NOMO-1 treated with DMSO at 0.1 percent for 48 hours (cell line): ENCODE data around the gene TLN1.

Source experiments
- DNase-seq: peaks from one replicate; lab custom pipeline; 2025; ENCODE audit not compliant: unreplicated experiment; lab: John Stamatoyannopoulos, UW

TLN1 gene, protein sequence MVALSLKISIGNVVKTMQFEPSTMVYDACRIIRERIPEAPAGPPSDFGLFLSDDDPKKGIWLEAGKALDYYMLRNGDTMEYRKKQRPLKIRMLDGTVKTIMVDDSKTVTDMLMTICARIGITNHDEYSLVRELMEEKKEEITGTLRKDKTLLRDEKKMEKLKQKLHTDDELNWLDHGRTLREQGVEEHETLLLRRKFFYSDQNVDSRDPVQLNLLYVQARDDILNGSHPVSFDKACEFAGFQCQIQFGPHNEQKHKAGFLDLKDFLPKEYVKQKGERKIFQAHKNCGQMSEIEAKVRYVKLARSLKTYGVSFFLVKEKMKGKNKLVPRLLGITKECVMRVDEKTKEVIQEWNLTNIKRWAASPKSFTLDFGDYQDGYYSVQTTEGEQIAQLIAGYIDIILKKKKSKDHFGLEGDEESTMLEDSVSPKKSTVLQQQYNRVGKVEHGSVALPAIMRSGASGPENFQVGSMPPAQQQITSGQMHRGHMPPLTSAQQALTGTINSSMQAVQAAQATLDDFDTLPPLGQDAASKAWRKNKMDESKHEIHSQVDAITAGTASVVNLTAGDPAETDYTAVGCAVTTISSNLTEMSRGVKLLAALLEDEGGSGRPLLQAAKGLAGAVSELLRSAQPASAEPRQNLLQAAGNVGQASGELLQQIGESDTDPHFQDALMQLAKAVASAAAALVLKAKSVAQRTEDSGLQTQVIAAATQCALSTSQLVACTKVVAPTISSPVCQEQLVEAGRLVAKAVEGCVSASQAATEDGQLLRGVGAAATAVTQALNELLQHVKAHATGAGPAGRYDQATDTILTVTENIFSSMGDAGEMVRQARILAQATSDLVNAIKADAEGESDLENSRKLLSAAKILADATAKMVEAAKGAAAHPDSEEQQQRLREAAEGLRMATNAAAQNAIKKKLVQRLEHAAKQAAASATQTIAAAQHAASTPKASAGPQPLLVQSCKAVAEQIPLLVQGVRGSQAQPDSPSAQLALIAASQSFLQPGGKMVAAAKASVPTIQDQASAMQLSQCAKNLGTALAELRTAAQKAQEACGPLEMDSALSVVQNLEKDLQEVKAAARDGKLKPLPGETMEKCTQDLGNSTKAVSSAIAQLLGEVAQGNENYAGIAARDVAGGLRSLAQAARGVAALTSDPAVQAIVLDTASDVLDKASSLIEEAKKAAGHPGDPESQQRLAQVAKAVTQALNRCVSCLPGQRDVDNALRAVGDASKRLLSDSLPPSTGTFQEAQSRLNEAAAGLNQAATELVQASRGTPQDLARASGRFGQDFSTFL (N-terminal part only)

DNA sequence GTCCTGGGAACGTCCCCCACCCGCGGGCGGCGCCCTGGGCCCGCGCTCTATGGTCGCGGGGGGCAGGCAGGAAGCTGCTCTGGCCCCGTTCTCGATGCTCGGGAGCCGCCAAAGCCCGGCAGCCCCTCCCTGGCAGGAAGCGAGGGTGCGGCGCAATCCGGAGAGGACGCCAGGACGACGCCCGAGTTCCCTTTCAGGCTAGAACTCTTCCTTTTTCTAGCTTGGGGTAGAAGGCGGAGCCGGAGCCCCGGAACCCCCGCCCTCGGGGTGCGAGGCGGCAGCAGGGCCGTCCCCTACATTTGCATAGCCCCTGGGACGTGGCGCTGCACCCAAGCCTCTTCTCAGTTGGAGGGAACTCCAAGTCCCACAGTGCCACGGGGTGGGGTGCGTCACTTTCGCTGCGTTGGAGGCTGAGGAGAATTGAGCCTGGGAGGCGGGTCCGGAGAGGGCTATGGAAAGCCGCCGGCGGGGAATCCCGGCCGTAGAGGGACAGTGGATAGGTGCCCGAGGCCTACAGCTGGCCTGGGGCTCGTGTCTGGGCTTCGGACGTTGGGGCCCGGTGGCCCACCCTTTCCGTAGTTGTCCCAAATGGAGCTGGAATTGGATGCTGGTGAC lies at the start of gene TLN1, which contains the start of gene CREB3:
TLN1 (minus strand) TSS at position 11 of the 615 bp plus-strand sequence. CDS start 6,501 bp downstream, outside the sequence.
CREB3 (plus strand) TSS at position 482 of the 615 bp plus-strand sequence; CDS start at position 589, 107 bp downstream.
- peak; percentile 100 for DNase-seq

DNA sequence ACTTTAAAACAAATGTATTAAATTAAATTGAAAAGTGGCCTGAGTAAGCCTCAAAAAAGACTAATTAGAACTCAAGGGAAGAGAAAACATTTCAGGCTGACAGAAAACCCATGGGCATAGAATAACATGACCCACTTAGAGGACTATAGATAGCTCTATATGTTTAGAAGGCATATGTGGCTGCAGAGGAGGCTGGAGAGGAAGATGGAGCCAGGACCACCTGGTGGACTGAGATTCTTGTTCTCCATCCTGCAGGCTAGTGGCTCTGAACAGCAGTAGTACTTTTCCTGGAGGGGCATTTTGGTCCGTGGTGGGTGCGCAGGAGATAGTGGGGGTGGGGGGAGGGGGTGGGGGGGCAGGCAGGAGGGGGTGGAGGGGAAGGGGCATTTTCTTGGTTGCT lies 49.1 kb upstream of the TLN1 start:
- DNase-seq, result no peak

DNA sequence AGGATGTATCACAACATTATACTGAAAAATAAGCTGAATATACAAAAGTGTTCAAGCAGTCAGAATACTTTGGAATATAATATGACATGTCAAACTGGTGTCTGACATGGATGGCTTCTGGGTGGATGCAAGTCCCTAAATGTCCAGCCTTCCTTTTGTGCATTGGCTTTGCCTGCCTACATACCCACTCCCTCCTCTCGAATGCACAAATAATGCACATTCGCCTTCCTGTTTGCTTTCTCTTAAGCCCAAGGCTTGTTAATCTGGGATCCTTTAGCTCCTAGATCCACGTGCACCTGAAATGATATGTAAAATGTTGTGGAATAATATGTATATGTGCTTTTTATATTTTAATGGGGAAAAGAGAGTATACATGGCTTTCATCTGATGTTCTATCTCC lies 46.5 kb upstream of the TLN1 start:
- no peak for DNase-seq

DNA sequence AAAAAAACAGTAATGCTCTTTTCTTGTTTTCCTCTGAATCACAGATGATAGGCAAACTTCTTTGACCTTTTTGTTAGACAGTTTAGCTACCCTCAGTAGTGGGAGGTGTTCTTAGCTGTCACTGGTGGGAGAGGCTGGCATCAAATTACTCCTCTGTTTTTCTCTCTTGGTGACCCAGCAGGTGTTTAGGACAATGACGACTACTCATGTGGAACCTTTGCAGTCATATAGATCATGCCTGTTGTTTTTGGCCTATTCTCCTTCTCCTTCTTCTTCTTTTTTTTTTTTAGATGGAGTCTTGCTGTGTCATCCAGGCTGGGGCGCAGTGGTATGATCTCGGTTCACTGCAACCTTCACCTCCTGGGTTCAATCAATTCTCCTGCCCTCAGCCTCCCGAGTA lies 44.0 kb upstream of the TLN1 start:
- DNase-seq, result no peak

DNA sequence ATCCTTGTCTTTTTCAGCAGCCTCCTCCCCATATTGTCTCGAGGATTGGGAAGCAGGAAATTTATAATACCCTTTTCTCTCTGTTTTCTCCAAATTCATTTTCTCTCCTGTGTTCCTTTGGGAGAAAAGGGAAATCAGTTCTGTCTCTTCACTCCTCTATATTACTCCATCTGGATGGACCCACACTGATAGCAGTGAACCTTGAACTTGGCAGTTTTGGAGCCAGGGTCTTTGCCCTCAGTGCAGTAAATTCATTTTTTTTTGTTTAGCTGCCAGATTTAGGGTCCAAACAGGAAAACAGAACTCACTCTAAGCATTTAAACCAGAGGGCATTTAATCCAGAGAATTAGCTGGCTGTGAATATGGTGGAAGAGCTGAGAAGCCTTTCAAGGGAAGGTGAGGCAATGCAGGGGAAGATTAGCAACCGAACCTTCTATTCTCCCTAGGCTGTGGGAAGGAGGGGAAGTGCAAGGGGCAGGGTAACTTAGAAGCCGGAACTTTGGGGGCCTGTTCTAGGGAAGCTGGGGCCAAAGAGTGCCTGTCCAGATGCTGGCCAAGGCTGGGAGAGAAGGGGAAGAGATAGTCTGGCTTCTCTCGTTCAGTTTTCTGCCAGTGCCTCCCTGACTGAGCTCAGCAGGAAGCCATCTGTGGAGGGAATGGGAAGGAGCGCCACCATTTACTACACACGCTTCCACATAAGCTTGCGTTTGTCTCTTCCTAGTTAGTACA lies 43.1 kb upstream of the TLN1 start:
- DNase-seq, result peak; percentile 75

DNA sequence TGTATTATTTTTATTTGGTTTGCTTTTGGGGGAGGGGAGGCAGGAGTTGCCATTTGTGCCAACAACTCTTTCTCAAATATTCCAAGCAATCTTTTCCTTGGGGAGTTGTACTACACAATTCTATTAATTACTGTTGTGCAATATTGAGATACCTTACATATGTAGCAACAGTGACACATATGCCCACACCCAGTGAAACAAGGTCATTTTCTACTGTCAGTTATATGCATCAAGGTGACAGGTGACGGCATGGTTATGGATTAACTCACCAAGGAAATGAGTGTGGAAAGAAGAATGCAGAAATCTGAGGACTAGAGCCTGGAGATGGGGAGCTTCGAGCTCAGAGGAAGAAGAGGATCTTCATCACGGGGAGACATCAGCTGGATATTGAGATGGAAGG lies 39.9 kb upstream of the TLN1 start:
- no peak for DNase-seq

DNA sequence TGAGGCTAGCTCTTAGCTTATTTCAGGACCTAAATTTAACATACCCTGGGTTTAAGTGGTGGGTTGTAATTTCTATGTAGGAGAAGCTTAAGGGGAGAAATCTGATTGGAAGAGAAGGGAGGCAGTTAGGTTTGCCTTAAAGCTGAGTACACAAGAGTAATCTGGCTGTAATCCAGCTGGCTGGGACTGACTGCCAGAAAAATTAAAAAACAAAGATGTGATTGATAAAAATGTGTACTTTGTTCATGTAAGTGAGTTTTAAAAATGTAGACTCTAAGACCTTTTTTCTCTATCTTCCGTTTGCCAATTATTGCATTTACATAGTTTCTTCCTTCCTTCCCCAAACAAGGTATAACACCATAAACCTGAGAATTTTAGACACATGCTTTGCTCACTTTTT lies 39.5 kb upstream of the TLN1 start:
- no peak for DNase-seq

DNA sequence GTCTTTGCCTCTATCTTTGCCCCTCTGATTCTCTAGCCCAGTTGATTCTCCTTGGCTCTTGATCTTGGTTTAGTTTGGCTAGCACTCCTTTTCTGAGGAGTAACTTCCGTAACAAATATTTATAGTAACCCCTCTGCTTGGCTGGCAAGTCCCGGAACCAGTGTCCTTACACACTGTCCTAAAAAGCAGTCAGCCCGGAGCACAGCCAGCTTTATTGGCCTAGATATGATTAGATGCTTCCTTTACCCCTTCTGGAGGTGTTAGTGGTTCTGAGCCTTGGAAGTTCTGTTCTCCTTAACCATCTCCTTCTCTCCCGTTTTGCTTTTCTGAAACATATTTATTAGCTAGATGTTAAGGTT lies 39.1 kb upstream of the TLN1 start:
- no peak for DNase-seq

DNA sequence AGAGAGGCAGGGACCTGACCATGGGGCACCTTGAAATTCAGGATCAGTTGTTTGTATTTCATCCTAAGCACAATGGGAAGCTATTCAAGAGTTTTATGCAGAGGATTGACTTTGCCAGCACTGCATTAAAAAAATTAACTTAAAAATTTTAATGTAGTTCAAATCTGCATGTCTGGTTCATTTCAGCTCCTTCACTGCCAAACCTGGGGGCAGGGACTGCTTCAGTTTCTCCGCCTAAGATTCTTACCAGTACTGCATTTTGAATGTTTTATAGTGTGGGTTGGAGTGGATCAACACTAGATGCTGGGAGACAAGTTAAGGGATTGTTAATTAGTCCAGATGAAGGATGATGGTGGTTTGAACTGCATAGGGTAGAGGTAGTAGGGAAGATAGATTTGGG lies 37.8 kb upstream of the TLN1 start:
- DNase-seq, result no peak

DNA sequence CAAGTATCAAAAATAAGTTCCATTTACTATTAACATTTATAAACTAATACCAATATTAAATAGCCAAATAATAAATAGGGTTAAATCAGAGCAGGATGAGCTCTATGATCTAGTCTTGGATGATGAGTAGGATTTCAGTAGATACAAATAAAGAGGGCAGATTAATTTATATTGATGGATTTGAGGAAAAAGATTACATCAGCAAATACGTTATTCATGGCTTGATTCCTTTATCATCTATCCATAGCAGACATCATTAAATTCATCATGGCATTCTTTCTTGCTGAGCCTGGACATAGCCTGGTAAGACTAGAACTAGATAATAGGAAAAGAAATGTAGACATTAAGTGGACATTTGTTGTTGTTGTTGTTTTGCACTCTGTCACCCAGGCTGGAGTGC lies 35.5 kb upstream of the TLN1 start:
- no peak for DNase-seq

DNA sequence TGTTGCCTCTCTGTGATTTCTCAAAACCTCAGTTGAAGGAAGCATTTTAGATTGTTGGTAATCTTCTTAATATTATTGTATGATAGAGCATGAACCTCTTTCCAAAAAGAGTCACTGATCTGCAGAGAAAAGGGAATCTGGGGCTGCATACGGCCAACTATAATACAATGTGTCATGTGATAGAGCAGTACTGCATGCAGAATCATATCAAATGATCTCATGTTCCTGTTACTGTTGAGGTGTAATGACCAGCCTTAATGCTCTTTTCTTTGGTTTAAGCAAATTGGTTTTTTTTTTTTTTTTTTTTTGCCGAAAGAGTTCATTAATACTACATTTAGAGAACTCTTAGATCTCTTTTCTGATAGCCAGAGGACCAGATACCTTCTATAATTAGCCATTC lies 35.0 kb upstream of the TLN1 start:
- DNase-seq, result no peak

DNA sequence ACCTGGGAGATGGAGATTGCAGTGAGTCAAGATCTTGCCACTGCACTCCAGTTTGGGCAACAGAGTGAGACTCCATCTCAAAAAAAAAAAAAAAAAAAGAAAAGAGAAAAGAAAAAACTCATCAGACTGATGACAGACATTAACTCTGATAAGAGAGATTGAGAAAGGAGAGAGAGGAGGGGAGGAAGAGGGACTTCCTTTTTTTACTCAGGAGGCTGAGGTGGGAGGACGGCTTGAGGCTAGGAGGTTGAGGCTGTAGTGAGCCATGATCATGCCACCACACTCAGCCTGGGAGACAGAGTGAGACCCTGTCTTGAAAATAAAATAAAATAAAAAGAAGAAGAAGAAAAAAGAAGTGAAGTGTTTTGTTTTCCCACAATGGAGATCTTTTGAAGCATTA lies 31.8 kb upstream of the TLN1 start:
- DNase-seq, result no peak

DNA sequence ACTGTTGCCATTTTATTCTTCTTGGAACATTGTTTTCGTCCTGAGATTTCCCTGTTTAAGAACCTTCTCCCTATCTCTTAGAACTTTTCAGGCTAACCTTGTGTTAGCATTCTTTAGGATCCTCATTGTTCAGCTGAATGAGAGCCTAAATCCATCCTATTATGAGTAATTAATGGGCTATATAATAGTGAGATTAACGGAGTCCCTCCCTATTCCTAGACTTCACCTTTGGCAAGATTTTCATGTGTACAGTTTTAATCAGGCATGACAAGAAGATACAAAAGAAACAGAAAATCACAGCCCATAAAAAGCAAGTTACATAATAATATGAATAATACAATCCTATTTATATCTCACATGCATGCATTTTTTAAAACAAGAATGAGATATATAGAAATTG lies 31.2 kb upstream of the TLN1 start:
- no peak for DNase-seq

DNA sequence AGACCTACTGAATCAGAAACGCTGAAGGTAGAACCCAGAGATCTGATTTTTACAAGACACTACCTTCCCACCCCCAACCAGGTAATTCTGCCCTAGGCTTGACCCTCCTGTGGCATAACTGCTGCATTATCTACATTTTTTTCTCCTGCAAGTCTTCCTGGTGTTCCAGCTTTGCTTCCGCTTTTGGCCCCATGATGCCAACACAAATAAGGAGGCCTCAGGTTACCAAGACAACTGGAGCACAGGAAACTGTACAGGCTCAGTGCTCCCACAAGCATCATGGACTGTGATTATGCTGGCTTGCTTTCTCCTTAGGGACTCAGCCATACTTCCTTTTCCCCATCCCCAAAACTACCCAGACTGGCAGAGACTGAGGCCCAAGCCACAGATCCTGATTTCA lies 28.7 kb upstream of the TLN1 start:
- DNase-seq, result no peak

DNA sequence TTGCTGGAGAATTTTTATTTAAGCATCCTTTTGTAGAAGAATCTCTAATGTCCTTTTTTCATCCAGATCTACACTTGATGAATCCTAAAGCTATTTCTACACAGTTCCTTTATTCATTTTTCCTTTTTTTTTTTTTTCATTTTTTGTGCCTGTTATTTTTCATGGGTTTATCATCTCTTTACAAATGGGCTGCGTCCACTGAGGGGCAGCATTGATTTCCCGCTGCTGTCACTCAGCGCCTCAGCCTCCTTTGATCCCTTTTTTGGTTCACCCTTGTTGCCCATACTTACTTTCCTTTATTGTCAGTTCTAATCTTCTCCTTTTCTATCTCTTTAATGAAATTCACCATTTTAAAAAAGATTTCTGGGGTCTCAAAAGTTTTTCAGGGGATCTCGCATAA lies 27.8 kb upstream of the TLN1 start:
- no peak for DNase-seq

DNA sequence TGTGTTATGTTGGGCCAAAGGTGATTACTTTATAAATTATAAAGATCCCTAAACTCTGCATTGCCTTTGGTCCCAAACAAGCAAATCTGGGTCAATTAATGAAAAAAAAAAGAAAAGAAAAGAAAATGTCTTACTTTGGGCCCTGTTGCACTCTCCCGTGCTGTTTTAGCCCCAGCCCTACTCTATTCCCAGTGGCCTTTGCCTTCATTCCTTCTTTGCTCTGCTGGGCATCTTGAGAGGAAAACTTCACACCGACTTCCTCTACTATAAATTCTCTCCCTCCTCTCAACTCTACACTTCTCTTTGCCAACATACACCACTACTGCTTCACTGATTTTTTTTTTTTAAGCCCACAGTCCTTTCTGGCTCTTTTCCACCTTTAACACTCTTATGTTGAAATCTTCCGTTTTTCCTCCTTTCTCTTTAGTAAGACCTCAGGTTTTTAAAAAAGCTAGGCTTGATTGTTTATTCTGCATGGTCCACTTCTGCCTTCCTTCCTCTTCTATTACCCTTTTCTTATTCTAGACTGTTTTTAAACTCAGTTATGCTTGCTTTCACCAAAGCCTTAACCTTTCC lies 26.6 kb upstream of the TLN1 start:
- DNase-seq, result peak; percentile 40

DNA sequence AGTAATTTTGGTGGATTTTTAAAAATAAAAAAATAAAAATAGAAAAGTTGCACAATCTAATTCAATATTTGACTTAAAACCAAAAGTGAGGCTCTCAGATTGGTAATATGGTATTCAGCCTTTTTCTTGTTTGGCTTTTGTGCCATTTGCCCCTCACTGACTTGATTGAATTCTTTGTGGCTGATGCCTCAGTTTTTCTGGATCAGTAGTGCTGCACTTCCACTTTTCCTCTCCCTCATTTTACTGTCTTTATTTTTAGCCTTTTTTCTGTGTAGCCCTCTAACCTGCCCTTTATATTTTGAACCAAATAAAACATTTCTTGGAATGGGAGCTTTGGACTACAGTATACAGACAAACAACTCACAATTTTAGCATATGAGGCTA lies 25.9 kb upstream of the TLN1 start:
- no peak for DNase-seq

DNA sequence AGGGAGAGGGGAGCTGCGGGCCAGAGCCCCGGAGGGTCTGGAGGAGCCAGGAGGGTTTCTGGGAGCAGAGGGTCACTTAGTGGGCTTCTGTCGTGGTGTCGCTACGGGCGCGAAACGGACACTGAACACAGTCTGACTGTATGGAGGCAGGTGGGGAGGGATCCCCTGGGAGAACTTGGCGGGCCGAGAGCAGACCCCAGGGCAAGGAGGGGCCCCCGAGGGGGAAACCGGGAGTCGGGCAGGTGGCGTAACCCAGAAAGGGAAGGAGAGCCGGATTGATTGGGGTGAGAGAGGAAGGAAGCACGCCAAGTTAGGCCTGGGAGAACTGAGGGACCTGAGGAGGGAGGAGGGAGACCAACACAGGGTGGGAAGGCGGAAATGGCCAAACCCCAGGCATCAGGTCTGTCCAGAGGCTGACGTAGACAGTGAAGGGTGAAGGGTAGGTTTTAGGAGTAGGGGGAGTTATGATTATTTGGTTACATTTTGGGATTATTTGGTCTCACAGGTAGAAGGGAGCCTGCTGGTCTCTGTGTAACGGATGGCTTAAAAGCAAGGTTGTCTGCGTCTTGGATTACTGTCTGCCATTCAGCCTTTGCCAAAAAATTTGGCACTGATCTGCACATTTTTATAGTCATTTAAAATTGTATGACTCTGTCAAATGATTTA lies 25.4 kb upstream of the TLN1 start:
- peak; percentile 51 for DNase-seq
